Measurements from ENCODE around the gene AP3D1. TPM values are rescaled to one million over a fixed set of nuclear protein-coding genes. Genes with fewer than 3 reads are reported as not detected.

AP3D1 gene
- total RNA-seq, 4 donors from 2014 or later = 66.7 to 107 (median 79.6) TPM

GRCh38 chr19:2150794-2151338 is 500 bp downstream of the AP3D1 start:
- DNase-seq (ENCODE audit: low spot score) (no peak), ATAC-seq (ENCODE audit: low FRiP score) (peak; percentile 14)
- TF ChIP-seq CTCF (IDR thresholded peaks at IDR 0.05) = no peak

DNA sequence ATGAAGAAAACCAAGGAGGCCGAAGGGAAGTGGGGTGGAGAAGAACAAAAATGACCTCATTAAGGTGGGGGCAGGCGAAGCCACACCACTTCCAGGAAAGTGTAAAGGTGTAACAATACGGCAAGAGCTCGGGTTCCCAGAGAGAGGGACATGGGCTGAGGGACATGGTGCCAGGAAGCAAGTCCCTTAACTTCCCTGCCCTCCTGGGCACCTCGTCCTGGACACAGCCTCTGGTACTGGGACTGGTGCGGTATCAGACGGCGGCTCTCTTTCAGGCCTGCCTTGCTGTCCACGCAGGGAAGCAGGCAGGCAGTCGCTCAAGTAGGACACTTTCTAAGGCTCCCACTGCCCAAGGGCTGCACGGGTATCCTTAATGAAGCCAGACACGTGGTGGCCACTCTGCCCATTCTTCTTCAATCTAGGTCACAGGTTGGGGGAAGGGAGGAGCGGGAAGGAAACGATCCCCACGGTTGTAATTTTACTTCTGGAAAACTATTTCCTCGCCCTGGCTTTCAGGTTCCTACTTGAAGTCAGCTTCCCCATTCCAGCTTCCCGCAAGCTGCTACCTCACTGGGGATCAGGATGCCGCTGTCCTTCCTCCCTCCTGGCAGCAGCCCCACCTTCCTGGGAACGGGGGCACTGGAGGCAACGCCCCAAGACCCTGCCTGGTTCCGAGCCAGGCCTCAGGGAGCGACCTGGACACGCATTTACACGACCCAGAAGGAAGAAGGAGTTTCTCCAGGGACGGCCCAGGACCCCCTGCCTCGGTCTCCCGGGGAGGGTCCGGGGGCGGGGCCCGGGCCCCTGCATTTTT is 1.2 kb downstream of the AP3D1 start:
- ATAC-seq (ENCODE audit: low FRiP score) (no peak), DNase-seq (ENCODE audit: low spot score) (no peak)
- no peak for TF ChIP-seq CTCF (IDR thresholded peaks at IDR 0.05)

- ATAC-seq (ENCODE audit: low FRiP score) (no peak), DNase-seq (ENCODE audit: low spot score) (no peak)
- no peak for TF ChIP-seq CTCF (IDR thresholded peaks at IDR 0.05)
These were observed 2.8 kb downstream of the AP3D1 start for GRCh38 chr19:2148482-2149135.

DNA sequence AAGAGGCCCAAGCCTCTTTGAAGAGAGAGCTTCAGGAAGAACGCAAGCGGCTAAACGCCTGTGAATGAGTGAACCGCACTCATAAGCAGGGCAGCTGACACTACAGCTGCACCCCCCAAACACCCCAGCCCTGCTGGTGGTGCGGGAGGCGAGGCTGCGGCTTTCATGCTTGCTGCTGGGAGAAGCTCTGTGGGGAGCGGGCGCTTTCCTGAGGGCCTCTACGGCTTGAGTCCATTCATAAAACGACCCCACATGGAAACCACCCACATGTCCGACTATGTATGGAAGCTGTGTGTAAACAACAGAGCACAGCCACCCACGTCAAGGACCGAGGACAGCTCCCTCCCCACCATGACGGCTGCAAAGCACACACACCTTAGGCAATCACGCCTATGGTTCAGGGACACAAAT is 5.5 kb downstream of the AP3D1 start:
- TF ChIP-seq CTCF (IDR thresholded peaks at IDR 0.05) = no peak
- no peak for DNase-seq (ENCODE audit: low spot score)
- no peak for ATAC-seq (ENCODE audit: low FRiP score)

DNA sequence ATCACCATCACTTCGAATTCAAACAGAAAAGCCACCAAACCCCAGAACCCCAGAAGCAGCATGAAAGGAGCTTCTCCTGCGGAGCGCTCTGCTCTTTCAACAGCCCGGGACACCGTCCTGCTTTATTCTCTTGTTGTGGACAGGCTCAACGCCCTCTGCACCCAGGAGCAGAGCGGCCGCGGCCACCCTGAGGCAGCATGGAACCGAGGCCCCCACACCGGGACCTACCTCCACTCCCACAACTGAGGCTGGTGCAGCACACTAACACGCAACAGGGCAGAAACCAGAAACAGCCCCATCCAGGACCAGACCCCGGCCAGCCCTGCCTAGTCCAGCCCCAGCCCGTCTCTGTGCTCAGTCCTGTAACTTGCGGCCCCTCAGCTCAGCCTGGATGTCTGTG is 7.2 kb downstream of the AP3D1 start:
- ATAC-seq (ENCODE audit: low FRiP score) (no peak), DNase-seq (ENCODE audit: low spot score) (no peak)
- no peak for TF ChIP-seq CTCF (IDR thresholded peaks at IDR 0.05)

DNA sequence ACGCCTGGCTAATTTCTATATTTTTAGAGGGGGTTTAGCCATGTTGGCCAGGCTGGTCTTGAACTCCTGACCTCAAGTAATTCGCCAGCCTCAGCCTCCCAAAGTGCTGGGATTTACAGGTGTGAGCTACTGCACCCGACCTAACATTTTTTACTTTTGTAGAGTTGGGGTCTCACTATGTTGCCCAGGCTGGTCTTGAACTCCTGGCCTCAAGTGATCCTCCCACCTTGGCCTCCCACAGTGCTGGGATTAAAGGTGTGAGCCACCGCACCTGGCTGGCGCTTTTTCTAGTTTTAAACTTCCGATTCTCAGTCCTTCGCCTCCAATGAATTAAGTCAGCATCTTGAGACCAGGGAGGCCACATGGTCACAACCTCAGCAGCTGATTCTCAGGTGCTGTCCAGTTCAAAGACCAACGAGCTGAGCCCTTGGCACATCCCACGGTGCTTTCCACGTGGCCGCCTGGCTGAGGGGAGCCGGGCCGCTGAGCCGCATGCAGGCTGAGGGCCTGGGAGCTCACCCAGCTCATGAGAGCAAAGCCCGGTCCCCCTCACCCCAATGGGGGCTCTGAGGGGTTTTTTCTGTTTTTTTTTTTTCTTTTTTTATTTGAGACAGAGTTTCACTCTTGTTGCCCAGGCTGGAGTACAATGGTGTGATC is 9.1 kb downstream of the AP3D1 start:
- no peak for ATAC-seq (ENCODE audit: low FRiP score)
- no peak for DNase-seq (ENCODE audit: low spot score)
- TF ChIP-seq CTCF (IDR thresholded peaks at IDR 0.05) = no peak

Data from omental fat pad (tissue), 4 donors.